Neuronal stem cell (in vitro differentiated cells): Measurements from ENCODE around the gene MSLN.

Experiments
- DNase-seq: peaks from one replicate; pipeline ENCODE4 v3.0.0-alpha.2; 2013; ENCODE audit warnings: low spot score
- H2AFZ ChIP-seq: one replicate; pipeline ENCODE4 v1.6.1; 2013; ENCODE audit warnings: mild to moderate bottlenecking, low read length, inconsistent platforms
- H2AK5ac ChIP-seq: 2 replicates; pipeline ENCODE4 v1.6.1; 2013; ENCODE audit warnings: low read depth, mild to moderate bottlenecking, inconsistent platforms, low read length, moderate library complexity, mixed read lengths
- H2BK120ac ChIP-seq: 2 replicates; pipeline ENCODE4 v1.6.1; 2013; ENCODE audit warnings: low read depth, mild to moderate bottlenecking, inconsistent platforms, low read length, moderate library complexity, mixed read lengths
- H2BK12ac ChIP-seq: one replicate; pipeline ENCODE4 v1.6.1; 2013; ENCODE audit warnings: low read length, inconsistent platforms
- H2BK15ac ChIP-seq: 2 replicates; pipeline ENCODE4 v1.6.1; 2013; ENCODE audit warnings: mild to moderate bottlenecking, low read length, inconsistent platforms, mixed read lengths
- H2BK5ac ChIP-seq: one replicate; pipeline ENCODE4 v1.6.1; 2013; ENCODE audit warnings: inconsistent platforms, mild to moderate bottlenecking, low read length, moderate library complexity
- H3K14ac ChIP-seq: one replicate; pipeline ENCODE4 v1.6.1; 2013; ENCODE audit warnings: low read length, inconsistent platforms
- H3K18ac ChIP-seq: 2 replicates; pipeline ENCODE4 v1.6.1; 2013; ENCODE audit warnings: low read length, inconsistent platforms
- H3K23ac ChIP-seq: 2 replicates; pipeline ENCODE4 v1.6.1; 2013; ENCODE audit warnings: low read depth, mild to moderate bottlenecking, mixed read lengths, low read length, inconsistent platforms; ENCODE audit not compliant: poor library complexity
- H3K27ac ChIP-seq: replicated peaks from 3 replicates; pipeline ENCODE4 v1.5.1; 2013; ENCODE audit warnings: low read length, inconsistent platforms
- H3K27me3 ChIP-seq, 3 experiments: 2 replicates each; pipeline ENCODE4 v1.6.1; 2013; ENCODE audit warnings: low read length in 3 of 3, mild to moderate bottlenecking in 2 of 3, inconsistent platforms in 1 of 3, low read depth in 1 of 3, mixed read lengths in 1 of 3, moderate library complexity in 1 of 3; ENCODE audit not compliant: control insufficient read depth in 3 of 3, insufficient read depth in 3 of 3
- H3K36me3 ChIP-seq, 2 donors: replicated peaks in 1 of 2; 2 replicates each; pipeline ENCODE4 v1.6.1; 2013; ENCODE audit warnings: low read length in 2 of 2; ENCODE audit not compliant: control insufficient read depth in 2 of 2, insufficient read depth in 2 of 2
- H3K4ac ChIP-seq: 2 replicates; pipeline ENCODE4 v1.6.1; 2013; ENCODE audit warnings: inconsistent platforms, mild to moderate bottlenecking, low read length, moderate library complexity
- H3K4me1 ChIP-seq, 2 donors: 1 replicate in 1 of 2; 2 replicates in 1 of 2; pipeline ENCODE4 v1.6.1; 2013; ENCODE audit warnings: low read length in 2 of 2, low read depth in 1 of 2; ENCODE audit not compliant: control insufficient read depth in 2 of 2, insufficient read depth in 1 of 2
- H3K4me2 ChIP-seq: one replicate; pipeline ENCODE4 v1.6.1; 2013; ENCODE audit warnings: mild to moderate bottlenecking, low read length, inconsistent platforms; ENCODE audit not compliant: insufficient read depth, poor library complexity, severe bottlenecking
- H3K4me3 ChIP-seq, 2 donors: 2 replicates each; pipeline ENCODE4 v1.5.1; 2013; ENCODE audit warnings: low read length in 2 of 2, mild to moderate bottlenecking in 2 of 2, inconsistent platforms in 1 of 2, moderate library complexity in 1 of 2
- H3K79me1 ChIP-seq: one replicate; pipeline ENCODE4 v1.6.1; 2013; ENCODE audit warnings: low read depth, mild to moderate bottlenecking, inconsistent platforms, low read length, moderate library complexity
- H3K9ac ChIP-seq: one replicate; pipeline ENCODE4 v1.6.1; 2013; ENCODE audit warnings: mild to moderate bottlenecking, low read depth, low read length, inconsistent platforms; ENCODE audit not compliant: poor library complexity
- H3K9me3 ChIP-seq, 2 donors: replicated peaks in 1 of 2; 2 replicates each; pipeline versions ENCODE3 to v1.6.1; 2013; ENCODE audit warnings: low read length in 2 of 2, mild to moderate bottlenecking in 2 of 2, inconsistent platforms in 1 of 2, low read depth in 1 of 2, mixed read lengths in 1 of 2, moderate library complexity in 1 of 2; ENCODE audit not compliant: control insufficient read depth in 2 of 2, insufficient read depth in 1 of 2
- H4K8ac ChIP-seq: one replicate; pipeline ENCODE4 v1.6.1; 2013; ENCODE audit warnings: low read depth, mild to moderate bottlenecking, inconsistent platforms, low read length, moderate library complexity
- H4K91ac ChIP-seq: one replicate; pipeline ENCODE4 v1.6.1; 2013; ENCODE audit warnings: low read length, low read depth, mild to moderate bottlenecking, inconsistent platforms; ENCODE audit not compliant: poor library complexity
- WGBS, 2 donors: extraction: QIAGEN DNeasy Blood & Tissue Kit; methylation state at CpG; one replicate each; pipeline ENCODE4 v1.1.7; 2013; ENCODE audit warnings: missing lambda C conversion rate in 2 of 2, mixed read lengths in 1 of 2; ENCODE audit not compliant: insufficient read length in 2 of 2, insufficient replicate concordance in 1 of 2; ENCODE audit errors: extremely low coverage in 2 of 2; 5-methylcytosine and 5-hydroxymethylcytosine counted together

Gene MSLN

DNA sequence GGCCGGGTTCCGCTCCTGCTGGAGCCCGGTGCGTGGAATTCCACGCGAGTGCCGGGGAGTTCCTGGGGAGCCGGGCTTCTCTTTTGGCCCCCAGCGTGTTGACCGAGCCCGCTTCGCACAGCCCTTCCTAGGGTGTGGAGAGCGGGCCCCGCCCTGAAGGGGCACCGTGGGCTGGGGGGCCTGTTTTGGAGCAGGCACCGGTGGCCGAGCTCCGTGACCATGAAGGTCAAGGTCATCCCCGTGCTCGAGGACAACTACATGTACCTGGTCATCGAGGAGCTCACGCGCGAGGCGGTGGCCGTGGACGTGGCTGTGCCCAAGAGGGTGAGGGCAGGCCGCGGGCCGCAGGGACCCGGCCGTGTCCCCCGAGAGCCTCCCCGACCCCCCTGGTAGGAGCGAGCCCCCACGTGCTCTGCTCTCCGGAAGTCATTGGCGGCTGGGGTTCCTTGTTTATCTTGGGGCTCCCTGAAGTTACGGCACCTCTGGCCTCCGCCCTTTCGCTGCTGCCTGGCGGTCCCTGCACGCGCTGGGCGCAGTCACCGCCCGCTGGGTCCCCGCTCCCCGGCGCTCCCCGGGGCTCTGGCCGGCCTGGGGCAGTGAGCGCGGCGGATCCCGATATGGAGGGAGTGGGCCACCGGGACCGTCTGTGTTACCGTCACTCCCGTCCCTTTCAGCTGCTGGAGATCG, 33.1 kb upstream of the MSLN start:
- H3K18ac ChIP-seq = peak overlapping the region; percentile 97
- H2BK120ac ChIP-seq = no peak overlapping the region
- peaks cover 0 to 16% (median 0%) of the 10 kb centered on the region in 3 experiments for H3K27me3 ChIP-seq
- peak overlapping the region; percentile 82 for H2BK5ac ChIP-seq
- peak overlapping the region; percentile 95 for H2BK12ac ChIP-seq
- H3K4me3 ChIP-seq = peak overlapping the region; percentile 45 to 81
- H3K4me1 ChIP-seq = peaks cover 5 to 11% of the 10 kb centered on the region in 2 donors
- peaks cover 7 to 14% of the 10 kb centered on the region in 2 donors for H3K36me3 ChIP-seq
- peak overlapping the region; percentile 82 for H2AFZ ChIP-seq
- no peak overlapping the region for H3K27ac ChIP-seq
- peak overlapping the region; percentile 95 for H3K9ac ChIP-seq
- DNase-seq = no peak
- H3K79me1 ChIP-seq = peaks cover 8% of the 10 kb centered on the region
- H2BK15ac ChIP-seq = peak overlapping the region; percentile 94
- H3K4me2 ChIP-seq = peak overlapping the region; percentile 97
- H3K23ac ChIP-seq = peak overlapping the region; percentile 99
- H3K14ac ChIP-seq = peak overlapping the region; percentile 99
- no CpG with 5 or more reads among the region's 61 CpGs for WGBS, 2 donors
- peak overlapping the region; percentile 72 for H4K8ac ChIP-seq
- H3K4ac ChIP-seq = peak overlapping the region; percentile 76
- H4K91ac ChIP-seq = no peak overlapping the region
- peak overlapping the region; percentile 99 for H2AK5ac ChIP-seq
- H3K9me3 ChIP-seq = no peaks in the 10 kb centered on the region

DNA sequence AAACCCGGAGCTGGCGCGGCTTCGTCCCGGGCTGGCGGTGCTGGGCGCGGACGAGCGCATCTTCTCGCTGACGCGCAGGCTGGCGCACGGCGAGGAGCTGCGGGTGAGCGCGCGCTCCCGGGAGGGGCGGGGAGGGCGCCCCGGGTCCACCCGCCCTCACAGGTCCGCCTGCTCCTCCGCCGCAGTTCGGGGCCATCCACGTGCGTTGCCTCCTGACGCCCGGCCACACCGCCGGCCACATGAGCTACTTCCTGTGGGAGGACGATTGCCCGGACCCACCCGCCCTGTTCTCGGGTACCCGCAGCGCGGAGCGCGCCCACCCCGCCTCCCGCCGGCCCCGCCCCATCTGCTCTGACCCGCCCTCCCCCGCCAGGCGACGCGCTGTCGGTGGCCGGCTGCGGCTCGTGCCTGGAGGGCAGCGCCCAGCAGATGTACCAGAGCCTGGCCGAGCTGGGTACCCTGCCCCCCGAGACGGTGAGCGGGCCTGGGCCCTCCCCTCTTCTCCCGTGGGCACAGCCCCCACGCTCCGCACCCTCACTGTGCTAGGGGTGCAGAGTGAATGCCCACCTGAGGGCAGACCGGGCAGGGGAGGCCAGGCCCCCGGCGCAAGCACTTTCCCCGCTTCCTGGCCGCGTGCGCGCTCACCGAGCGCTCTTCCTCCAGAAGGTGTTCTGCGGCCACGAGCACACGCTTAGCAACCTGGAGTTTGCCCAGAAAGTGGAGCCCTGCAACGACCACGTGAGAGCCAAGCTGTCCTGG, 32.2 kb upstream of the MSLN start:
- peak overlapping the region; percentile 97 for H3K4me2 ChIP-seq
- peak overlapping the region; percentile 16 for H2BK15ac ChIP-seq
- H3K9me3 ChIP-seq = no peaks in the 10 kb centered on the region
- WGBS, 2 donors = no CpG with 5 or more reads among the region's 80 CpGs
- peak overlapping the region; percentile 90 for H3K9ac ChIP-seq
- peaks cover 3% of the 10 kb centered on the region for H3K79me1 ChIP-seq
- H2BK12ac ChIP-seq = peak overlapping the region; percentile 90
- peak overlapping the region; percentile 45 to 77 for H3K4me3 ChIP-seq
- no peak overlapping the region for H4K8ac ChIP-seq
- no peak for DNase-seq
- H3K14ac ChIP-seq = peak overlapping the region; percentile 56
- peaks cover 8 to 19% of the 10 kb centered on the region in 2 donors for H3K36me3 ChIP-seq
- H2AK5ac ChIP-seq = peak overlapping the region; percentile 99
- H3K27me3 ChIP-seq = peaks cover 0 to 16% (median 0%) of the 10 kb centered on the region in 3 experiments
- H2BK5ac ChIP-seq = no peak overlapping the region
- peak overlapping the region; percentile 69 for H2AFZ ChIP-seq
- H3K4me1 ChIP-seq = peaks cover 5 to 11% of the 10 kb centered on the region in 2 donors
- no peak overlapping the region for H2BK120ac ChIP-seq
- H4K91ac ChIP-seq = no peak overlapping the region
- H3K27ac ChIP-seq = no peak overlapping the region
- H3K23ac ChIP-seq = peak overlapping the region; percentile 96
- H3K18ac ChIP-seq = peak overlapping the region; percentile 93
- no peak overlapping the region for H3K4ac ChIP-seq

DNA sequence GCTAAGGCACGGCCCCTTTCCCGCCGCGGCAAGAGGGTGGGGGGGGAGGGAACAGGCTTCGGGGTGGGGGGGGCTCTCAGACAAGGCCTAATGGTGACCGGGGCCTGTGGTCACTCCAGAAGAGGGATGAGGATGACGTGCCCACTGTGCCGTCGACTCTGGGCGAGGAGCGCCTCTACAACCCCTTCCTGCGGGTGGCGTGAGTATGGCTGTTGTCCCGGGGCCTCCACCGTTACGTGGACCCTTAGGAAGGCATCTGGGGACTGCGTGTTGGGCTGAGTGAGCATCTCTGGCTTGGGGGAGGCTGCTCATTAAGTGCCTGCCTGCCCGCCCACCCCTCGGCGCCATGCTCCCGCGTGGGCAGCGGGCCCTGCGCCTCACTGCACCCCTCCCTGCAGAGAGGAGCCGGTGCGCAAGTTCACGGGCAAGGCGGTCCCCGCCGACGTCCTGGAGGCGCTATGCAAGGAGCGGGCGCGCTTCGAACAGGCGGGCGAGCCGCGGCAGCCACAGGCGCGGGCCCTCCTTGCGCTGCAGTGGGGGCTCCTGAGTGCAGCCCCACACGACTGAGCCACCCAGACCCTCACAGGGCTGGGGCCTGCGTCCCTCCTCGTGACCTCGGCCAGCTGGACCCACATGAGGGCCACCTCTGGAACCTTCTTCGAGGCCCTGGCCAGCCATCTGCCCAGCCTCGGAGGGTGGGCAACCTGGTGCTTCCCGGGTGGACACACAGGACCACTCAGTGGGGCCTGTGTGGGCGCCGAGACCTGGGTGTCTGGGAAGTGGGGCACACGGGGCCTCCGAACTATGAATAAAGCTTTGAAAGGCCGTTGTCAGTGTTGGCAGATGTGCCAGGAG, 31.4 kb upstream of the MSLN start:
- WGBS, 2 donors = no CpG with 5 or more reads among the region's 55 CpGs
- Histone ChIP-seq H3K4me3 (peak overlapping the region in 1 of 2 donors; percentile 75), H3K4me1 (peaks cover 5 to 11% of the 10 kb centered on the region in 2 donors), H3K36me3 (peaks cover 12 to 27% of the 10 kb centered on the region in 2 donors), H2AK5ac (peak overlapping the region; percentile 75), H3K23ac (peak overlapping the region; percentile 96), H3K79me1 (peaks cover 3% of the 10 kb centered on the region), H2AFZ (no peak overlapping the region), H3K18ac (peak overlapping the region; percentile 71), H2BK5ac (no peak overlapping the region), H2BK12ac (no peak overlapping the region), H3K27ac (no peak overlapping the region), H4K91ac (no peak overlapping the region), H2BK120ac (no peak overlapping the region), H4K8ac (no peak overlapping the region), H3K27me3 (peaks cover 0 to 16% (median 0%) of the 10 kb centered on the region in 3 experiments), H3K4ac (no peak overlapping the region), H3K9me3 (no peaks in the 10 kb centered on the region), H2BK15ac (peak overlapping the region; percentile 94), H3K14ac (no peak overlapping the region), H3K9ac (peak overlapping the region; percentile 70), H3K4me2 (peak overlapping the region; percentile 97)
- no peak for DNase-seq
